DMS 273 treated with DMSO at 0.1 percent for 48 hours (cell line): ENCODE results near the gene SFRP2.

Source experiments
- DNase-seq: peaks from one replicate; lab custom pipeline; 2025; lab: John Stamatoyannopoulos, UW

Gene SFRP2

DNA sequence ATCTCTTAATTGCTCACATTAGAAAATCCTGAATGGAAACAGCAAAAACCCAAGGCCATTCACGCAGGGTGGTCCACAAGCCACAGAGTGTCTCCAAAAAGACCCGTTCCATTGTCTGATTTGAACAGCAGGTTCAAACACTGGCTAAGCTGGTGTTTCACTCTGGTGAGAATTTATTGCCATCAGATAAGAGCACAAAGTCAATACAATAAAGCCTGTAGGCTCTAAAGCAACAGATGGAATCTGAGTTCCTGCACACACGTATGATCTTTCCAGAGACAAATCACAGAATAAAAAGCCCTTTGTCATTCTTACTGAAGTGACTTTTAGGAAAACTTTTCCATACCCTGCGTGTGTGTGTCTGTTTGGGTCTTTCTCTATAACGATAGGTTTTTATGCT, 5.1 kb upstream of the SFRP2 start:
- no peak for DNase-seq

DNA sequence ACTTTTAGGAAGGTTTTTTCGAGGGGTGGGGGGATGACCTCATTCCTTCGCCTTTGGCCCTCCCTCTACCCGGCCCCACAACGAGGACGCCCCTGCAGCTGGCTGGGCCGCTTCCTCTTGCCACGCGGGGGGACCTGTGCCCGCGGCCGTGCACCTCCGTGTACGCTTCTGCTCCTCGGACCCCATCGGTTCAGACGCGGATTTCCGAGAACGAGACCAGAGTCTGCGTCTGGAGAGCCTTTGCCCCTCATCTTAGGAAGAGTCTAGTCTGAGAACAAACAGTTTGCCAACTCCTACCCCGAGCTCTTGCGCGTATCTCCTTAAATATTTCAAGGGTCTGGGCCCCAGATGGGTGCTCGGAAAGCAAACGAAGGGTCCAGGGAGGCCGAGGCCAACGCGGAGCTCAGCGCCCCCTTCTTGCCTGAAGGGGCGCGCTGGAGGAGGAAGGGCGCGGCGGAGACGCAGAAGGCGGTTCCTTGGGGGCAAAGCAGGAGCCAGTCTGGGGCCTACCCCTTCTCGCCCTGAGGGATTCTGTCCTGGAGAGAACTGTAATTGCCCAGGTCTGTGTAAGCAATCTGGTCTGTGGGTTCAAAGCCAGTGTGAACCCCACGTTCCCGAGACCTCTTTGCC, 3.9 kb upstream of the SFRP2 start:
- no peak for DNase-seq

DNA sequence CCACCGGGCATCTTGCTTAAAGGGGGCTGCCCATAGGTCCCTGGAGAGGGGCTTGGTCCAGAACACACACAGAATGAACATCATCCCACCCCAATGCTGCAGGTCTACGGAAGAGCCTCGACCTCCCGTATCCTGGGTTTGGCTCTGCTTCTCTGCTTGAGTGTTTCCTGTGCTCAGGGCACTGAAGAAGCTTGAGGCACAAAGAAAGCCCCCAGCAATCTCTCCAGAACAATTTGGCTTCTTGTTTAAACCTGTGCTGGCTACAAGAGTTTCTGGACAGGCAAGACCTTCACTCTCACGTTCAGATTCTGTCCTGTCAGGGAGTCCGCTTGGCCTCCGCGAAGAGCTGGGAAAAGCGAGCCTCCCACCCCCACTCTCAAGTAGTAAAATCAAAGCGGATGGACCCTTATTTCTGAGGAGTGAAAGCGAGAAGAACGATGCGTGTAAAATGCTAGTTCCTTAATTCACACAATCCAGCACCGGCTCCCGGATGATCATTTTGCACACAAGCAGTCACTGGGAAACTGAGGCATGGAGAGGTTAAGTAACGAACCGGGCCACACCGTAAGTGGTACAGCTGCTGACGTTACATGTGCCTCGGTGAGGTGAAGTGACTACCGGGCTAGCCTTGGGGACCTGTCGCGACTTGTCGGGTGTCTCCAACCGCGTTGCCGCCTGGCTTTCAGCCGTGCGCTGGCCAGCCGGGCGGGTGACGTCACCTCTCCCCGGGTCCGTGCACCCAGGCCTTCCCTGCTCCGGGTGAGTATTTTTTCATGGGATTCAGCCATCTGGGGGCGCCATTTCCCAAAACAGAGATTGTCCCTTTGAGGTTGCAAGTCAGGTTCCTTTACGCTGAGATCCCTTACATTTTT, 3.1 kb upstream of the SFRP2 start:
- no peak for DNase-seq

DNA sequence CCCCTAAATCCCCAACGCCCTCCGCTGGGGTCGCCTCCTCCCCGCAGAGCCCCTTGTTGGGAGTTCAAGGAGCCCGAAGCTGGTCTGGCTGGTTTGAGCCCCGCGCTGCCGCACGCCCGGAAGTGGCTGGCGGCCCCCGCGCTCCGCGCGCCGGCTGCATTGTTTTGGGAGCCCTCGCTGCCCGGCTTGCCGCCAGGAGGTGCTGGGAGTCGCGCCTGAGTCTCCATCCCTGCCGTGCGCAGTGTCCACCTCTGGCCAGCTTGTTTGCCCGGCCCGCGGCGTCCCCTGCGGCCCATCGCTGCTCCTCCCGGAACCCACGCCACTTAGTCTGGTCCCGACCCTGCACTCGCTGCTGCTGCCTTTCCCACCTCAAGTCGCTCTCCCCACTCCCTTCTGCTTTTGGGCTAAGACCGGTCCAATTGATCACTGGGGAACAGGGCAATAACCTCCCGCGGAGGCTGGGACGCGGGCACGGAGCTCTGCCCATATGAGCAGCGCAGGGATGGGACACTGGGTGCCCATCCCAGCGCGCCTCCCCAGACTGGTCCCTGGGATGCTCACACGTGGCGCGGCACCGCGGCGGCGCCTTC, 2.2 kb upstream of the SFRP2 start:
- DNase-seq, result no peak

DNA sequence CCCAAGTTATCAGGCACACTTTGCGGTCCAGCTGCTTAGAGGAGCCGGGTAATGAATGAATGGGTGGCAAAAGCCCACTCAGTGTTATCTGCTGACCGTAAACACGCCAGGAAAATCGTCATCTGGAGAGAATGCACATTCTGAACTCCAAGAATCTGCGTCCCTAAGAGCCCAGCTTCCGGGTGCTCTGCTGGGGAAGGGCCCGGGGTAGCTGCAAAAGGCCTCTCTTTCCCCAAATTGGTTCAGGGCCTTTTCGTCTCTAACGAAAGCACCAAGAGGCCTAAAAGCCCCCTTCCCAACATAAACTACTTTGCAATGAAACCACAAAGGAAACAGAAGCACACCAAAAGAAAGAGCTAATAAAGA, 1.6 kb upstream of the SFRP2 start:
- no peak for DNase-seq

DNA sequence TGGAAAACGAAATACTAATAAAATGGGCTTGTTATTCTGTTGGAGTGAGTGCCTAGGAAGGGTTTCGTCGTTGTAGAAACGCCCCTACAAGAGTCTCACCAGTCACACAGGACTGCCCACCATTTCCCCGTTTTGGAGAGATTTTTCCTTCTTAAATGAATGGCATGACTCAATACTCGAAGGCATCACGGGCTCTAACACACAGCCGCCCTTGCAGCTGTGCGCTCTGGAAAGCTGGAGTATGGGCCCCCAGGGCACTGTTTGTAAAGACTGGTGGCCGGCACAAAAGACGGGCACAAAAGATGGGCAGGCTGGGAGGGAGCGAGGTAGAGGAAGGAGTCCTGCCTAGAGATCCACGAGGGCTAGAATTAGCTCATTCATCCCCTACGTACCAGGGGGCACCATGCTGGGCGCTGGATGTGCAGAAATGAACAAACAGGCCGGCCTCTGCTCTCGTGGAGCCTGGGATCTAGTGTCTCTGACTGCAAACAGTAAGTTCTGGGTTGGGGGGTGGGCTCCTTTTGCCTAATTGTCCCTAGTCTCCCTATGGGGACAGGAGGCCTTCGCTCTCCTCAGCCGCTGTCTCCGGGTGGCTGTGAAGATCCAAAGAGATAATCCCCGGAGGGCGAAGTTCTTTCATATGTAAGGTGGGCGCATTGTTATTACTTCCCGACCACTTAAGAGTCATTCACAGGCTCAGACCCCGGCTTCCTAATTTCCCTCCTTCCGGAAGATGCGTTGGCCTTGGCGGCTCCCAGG, 1.0 kb upstream of the SFRP2 start:
- DNase-seq, result no peak

DNA sequence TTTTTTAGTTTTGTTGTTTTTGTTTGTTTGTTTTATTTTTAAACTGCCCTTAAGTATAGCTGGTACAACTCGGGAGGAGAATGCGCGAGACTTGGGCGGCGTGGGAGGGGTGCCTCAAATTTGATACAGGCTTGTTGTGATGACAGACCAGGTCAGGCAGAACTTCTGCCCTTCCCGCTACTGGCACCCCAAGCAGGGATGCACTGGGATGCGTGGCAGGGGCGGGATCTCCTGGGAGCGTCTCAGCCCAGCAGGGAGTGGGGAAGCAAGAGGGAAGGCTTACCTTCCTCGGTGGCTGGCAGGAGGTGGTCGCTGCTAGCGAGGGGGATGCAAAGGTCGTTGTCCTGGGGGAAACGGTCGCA, 851 bp downstream of the SFRP2 start:
- DNase-seq, result no peak

DNA sequence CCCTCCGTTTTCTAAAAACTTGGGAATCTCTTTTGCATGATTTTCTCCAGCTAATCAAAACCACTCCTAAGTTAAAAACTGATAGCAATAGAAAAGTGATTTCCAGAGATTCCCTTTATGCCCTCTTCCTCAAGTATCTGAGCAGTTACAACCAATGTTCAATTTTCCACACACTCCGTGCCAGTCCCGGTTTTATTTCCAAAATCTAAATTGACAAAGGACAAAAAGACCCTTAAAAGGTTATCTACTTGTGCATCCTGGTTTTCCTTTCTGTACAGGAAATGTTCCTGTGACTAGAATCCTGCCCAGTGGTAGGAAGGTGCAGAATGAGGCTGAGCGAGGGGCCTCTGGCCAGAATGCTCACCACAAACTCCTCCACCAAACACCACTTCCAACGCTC, 1.3 kb downstream of the SFRP2 start:
- DNase-seq, result no peak

DNA sequence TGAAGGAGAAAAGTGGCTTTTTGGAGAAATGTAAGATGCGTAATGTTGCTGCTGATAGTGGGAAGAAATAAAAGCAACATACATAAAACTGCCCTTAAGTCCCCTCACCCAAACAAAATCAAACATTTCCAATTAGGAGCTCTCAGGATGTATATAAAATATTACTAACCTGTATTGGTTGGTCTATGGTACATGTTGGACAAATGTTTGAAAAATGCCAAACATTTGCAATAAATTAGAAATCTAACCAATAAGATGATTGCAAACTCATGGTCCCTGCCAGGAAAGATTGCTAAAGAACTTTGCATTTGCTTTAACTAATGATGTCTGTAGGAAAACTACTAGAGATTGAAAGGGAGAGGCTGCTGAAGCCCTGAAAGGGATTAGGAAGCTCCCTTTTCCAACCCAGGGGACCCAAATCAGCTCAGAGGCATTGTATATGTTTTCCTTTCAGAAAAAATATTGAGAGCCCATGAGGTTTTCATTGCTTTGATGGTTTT, 1.8 kb downstream of the SFRP2 start:
- no peak for DNase-seq

DNA sequence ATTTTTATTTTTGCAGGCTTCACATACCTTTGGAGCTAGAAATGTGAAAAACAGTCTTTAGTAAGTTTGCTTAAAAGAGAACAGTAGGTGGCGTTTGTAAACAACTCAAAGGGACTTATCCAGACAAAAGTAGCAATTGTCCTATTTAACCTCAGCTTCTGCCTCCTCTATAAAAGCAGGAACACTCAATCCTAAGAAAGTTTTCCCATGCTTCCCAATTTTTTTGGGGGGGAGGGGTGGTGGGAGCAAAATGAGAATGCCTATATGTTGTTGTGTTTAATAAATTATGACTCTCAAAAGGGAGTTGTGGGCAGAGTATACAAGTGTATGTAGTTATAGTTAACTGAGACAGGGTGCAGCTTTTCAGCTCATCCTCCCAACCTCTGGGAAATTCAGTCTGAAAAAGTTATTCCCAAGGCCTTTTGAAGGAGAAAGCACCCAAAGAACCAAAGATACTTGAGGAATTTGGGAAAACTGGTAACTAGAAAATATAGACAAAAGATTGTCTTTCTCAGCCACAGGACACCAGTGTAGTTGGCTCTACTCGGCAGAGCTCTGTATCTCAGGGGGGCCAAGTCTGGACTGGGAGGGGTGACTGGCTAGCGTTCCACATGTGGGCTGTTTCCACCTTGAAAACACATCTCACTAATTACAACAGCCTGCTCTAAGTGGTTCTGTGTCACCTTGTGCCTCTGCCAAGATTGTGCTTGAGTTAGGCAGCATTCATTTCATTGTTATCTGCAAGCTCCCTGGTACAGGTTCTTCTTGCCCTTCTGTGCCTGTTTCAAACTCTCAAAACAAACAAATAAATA, 2.8 kb downstream of the SFRP2 start:
- DNase-seq, result no peak

DNA sequence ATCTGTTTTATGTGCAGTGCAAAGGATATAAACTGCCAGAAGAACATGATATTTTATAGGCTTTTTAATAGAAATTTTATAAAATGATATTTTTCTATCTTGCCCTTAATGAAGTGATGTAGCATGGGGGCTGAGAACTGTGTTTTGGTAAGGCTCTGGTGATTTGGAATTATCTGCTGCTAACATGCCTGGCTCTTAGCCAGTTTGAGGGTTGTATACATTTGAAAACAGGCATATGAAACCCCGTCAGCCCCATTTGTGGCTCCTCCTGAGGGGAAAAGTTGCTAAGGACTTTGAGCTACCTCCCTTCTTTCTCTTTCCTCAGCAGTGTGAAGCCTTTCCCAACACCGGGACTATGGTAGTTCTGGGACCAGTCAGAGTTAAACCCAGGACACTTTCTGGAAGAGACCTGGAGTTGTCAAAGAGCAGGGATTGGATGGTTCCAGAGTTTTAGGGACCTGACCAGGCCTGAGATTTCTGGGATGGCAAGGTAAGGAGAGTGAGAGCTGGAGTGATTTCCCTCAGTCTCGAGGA, 4.7 kb downstream of the SFRP2 start:
- DNase-seq, result no peak

DNA sequence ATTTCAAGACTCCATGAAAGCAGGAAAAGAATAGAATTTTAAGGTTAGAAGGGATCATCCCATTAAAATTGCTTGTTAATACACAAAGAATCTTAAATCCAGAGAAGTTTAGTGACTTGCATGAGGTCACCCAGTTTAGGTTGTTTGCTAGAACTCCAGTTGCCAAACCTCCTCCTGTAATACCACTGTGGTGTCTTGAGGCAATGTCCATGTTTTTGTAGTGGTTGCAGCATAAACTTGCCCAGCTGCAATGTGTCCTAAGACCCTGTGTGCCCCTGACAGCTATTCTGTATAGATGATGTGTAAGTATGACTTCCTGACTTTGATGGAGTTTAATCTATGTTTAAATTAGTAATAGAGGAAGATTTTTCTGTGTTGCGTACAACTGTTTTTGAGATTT, 6.3 kb downstream of the SFRP2 start:
- DNase-seq, result no peak

DNA sequence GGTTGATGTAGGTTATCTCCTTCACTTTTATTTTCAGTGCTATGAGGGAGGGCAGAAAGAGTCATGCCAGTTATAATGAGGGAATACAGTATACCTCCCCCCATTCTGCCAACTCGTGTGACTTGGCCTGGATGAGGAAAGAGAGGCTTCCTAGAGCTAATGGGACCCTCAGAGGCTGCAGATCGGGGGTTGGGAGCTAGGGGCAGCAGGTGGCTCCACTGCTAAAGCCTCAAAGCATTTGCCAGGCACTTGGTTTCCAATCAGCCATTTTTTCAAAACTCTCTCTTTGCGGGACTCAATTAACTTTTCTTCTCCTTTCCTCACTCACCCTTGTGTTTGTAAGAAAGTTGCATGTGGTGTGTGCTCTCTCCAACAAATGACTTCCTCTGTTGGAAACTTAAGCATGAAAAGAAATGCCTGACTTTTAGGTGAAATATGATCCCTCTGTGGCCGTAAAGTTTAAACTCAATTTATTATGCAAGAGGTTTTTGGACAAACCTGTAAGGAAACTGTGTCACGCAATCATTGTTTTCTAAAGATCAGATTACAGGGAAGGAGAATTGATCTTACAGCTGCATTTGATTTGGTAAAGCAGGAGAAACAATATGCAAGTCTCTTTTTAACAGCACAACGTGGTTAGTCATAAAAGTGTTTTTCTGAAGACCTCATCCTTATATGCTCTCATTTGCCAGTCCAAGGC, 7.0 kb downstream of the SFRP2 start:
- DNase-seq, result no peak

DNA sequence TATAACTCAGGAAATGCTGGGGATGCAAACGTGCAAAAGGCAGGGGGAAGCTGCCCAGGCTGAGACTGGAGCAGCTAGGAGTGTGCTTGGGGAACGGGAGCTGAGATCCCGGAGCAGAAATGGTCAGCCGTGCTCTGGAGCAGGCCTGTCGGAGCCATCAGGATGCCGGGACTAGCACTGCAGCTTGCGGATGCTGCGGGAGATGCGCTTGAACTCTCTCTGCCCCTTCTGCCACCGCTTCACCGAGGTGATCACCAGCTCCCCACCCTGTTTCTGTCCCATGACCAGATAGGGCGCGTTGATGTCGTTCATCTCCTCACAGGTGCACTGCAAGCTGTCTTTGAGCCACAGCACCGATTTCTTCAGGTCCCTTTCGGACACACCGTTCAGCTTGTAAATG, 7.6 kb downstream of the SFRP2 start:
- DNase-seq, result no peak

DNA sequence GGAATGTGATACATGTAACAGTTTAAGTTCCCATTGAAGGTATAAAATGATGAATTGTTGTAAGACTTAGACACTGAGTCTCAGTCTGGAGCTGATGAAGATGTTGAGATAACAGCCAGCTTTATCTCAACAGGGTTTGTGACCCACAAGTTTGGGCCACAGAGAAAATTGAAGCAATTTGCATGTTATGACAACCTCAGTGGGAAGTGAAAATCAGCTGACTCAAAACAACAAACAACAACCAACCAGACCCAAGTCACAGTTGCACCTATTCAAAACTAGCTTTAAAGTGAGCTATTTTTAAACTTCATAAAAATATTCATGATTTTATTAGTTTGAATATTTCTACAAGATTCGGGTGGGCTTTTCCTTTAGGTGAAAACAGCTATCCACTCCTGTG, 8.0 kb downstream of the SFRP2 start:
- DNase-seq, result no peak

DNA sequence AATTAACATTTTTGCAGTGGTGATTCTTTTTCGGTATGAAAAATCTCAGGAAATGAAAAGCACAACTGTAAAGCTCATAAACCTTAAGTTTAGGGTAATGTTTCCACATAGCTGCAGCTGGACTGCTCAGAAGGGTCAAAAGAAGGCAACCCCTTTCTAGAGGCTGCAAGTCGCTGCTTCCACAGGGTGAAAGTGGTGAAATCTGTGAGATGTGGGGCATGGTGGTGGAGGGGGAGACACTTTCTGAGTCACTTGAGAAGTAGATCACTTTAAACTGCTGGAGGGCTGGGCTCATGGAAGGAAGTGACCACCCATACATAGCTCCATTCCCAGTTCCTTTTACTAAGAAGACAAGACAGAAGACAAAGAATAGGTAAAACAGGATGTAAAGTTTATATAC, 8.7 kb downstream of the SFRP2 start:
- no peak for DNase-seq

DNA sequence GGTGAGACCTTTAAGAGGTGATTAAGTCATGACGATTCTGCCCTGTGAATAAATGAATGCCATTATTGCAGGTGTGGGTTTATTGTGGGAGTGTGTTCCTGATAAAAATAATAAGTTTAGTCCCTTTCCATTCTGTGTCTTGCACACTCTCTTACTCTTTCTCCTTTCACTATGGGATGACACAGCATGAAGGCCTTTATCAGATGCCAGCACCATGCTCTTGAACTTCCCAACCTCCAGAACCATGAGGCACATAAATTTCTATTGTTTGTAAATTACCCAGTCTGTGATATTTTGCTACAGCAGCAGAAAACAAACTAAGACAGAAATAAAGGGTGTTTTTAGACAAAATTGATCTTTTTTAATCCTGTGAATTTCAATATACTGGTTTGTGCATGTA, 10.5 kb downstream of the SFRP2 start:
- DNase-seq, result no peak

DNA sequence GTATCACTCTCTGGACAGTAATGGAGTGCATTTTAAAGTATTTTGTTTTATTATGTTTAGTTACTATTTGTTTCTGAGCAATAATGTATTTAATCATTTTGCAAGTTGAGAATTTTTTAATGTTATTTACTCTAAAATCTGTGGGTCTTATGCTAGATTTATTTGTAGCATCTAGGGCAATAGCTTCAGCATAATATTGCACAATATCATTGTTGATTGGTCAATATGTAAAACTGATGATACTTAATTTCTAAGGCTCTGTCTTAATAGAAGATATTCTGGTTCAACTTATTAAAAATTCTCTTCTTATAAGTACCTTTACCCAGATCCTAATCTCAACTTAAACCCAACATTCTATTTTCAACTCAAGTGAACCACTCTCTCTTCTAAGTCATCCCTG, 11.5 kb downstream of the SFRP2 start:
- DNase-seq, result no peak

DNA sequence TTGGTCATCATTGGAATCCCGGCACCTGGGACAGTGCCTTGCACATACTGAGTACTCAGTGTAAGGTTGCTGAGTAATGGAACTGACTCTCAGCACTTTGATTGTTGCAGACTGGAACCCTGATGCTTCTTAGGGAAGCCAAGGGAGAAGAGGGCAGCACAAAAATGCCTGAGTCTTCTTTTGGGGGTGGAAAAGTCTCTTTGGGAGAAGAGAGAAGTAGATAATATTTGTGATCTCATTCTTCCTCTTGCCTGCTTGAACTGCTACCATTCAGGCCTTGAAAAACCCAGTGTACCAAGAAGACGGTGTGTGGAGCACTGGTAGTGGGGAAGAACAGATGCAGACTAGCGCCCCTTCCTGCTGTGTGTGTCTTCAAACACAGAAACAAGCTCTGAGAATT, 12.3 kb downstream of the SFRP2 start:
- no peak for DNase-seq

DNA sequence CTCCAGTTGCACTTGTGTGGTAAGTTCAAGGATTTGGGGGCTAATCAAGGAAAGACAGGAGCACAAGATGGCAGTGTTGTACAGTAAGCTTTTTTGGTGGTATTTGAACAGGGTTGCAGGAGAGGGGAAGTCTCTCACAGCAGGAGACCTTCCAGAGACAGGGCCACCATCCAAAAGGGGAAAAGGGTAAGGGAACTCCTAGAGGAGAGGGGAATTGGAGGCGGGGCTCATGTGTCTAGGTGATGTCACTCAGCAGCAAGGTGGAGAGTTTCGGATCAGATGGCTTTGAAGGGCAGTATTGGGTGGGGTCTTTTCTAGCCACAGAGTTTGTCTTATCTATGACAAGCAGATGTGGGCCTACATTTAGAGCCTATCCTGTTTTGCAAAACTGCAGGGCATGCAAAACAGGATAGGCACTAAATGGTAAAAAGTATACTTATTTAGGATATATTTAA, 15.6 kb downstream of the SFRP2 start:
- no peak for DNase-seq

DNA sequence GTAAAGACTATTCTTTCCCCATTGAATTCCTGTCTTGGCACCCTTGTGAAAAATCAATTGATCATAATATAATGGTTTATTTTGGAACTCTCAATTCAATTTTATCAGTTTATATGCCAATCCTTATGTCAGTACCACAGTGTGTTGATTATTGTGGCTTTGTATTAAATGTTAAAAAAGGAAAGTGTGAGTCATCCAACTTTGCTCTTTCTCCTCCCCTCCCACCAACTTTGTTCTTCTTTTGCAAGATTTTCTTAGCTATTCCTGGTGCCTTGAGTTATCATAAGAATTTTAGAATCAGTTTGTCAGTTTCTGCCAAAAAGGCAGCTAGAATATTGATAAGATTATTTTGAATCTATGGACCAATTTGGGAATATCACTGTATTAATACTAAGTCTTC, 17.8 kb downstream of the SFRP2 start:
- no peak for DNase-seq
